ENCODE data around the gene CEPT1.

DNA sequence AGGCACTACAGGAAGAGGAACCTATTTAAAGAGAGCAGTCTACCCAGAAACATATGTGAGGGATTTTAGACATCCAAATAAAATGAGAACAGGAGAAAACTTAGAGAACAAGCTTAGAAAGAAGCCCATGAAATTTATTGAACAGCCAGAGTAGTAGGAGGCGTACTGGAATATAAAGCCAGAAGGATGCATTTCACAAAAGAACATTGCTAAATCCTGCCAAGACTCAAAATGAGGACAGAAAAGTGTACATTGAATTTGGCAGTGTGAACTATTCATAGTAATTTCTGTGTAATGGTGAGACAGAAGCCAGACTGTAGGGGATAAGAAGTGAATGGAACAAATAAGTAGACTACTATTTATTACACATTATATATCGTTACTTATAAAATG is 22.5 kb downstream of the CEPT1 start:
- TF ChIP-seq ZNF274 (IDR thresholded peaks at IDR 0.05; ENCODE audit: low read depth, low read length) (no peak), POLR2AphosphoS5 (IDR thresholded peaks at IDR 0.05; ENCODE audit: low read depth, low read length) (no peak), RAD21 (IDR thresholded peaks at IDR 0.05; ENCODE audit: low read depth) (no peak), POLR2A (IDR thresholded peaks at IDR 0.05; ENCODE audit: borderline replicate concordance, extremely low read depth, insufficient read depth, insufficient read length) (no peak), YY1 (IDR thresholded peaks at IDR 0.05; ENCODE audit: extremely low read depth, insufficient replicate concordance, low read depth, low read length) (no peak), TCF7L2 (IDR thresholded peaks at IDR 0.05; ENCODE audit: borderline replicate concordance, extremely low read depth, insufficient read depth, insufficient read length) (no peak), EGR1 (IDR thresholded peaks at IDR 0.05; ENCODE audit: low read depth) (no peak), EZH2 (IDR thresholded peaks at IDR 0.05) (no peak), ZFX (IDR thresholded peaks at IDR 0.05) (no peak), SIN3A (IDR thresholded peaks at IDR 0.05; ENCODE audit: low read depth) (no peak)
- TF ChIP-seq, protein P1, sequence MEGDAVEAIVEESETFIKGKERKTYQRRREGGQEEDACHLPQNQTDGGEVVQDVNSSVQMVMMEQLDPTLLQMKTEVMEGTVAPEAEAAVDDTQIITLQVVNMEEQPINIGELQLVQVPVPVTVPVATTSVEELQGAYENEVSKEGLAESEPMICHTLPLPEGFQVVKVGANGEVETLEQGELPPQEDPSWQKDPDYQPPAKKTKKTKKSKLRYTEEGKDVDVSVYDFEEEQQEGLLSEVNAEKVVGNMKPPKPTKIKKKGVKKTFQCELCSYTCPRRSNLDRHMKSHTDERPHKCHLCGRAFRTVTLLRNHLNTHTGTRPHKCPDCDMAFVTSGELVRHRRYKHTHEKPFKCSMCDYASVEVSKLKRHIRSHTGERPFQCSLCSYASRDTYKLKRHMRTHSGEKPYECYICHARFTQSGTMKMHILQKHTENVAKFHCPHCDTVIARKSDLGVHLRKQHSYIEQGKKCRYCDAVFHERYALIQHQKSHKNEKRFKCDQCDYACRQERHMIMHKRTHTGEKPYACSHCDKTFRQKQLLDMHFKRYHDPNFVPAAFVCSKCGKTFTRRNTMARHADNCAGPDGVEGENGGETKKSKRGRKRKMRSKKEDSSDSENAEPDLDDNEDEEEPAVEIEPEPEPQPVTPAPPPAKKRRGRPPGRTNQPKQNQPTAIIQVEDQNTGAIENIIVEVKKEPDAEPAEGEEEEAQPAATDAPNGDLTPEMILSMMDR (IDR thresholded peaks at IDR 0.05 in 2 of 3, conservative IDR thresholded peaks at IDR 0.05 in 1 of 3; ENCODE audit: borderline replicate concordance in 1 of 3, insufficient read depth in 1 of 3, low read depth in 2 of 3, low read length in 2 of 3): no peak
- TF ChIP-seq, protein P2, sequence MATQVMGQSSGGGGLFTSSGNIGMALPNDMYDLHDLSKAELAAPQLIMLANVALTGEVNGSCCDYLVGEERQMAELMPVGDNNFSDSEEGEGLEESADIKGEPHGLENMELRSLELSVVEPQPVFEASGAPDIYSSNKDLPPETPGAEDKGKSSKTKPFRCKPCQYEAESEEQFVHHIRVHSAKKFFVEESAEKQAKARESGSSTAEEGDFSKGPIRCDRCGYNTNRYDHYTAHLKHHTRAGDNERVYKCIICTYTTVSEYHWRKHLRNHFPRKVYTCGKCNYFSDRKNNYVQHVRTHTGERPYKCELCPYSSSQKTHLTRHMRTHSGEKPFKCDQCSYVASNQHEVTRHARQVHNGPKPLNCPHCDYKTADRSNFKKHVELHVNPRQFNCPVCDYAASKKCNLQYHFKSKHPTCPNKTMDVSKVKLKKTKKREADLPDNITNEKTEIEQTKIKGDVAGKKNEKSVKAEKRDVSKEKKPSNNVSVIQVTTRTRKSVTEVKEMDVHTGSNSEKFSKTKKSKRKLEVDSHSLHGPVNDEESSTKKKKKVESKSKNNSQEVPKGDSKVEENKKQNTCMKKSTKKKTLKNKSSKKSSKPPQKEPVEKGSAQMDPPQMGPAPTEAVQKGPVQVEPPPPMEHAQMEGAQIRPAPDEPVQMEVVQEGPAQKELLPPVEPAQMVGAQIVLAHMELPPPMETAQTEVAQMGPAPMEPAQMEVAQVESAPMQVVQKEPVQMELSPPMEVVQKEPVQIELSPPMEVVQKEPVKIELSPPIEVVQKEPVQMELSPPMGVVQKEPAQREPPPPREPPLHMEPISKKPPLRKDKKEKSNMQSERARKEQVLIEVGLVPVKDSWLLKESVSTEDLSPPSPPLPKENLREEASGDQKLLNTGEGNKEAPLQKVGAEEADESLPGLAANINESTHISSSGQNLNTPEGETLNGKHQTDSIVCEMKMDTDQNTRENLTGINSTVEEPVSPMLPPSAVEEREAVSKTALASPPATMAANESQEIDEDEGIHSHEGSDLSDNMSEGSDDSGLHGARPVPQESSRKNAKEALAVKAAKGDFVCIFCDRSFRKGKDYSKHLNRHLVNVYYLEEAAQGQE (IDR thresholded peaks at IDR 0.05; ENCODE audit: low read depth): no peak
